Measurements from ENCODE around the gene GLT1D1.

GLT1D1 gene

DNA sequence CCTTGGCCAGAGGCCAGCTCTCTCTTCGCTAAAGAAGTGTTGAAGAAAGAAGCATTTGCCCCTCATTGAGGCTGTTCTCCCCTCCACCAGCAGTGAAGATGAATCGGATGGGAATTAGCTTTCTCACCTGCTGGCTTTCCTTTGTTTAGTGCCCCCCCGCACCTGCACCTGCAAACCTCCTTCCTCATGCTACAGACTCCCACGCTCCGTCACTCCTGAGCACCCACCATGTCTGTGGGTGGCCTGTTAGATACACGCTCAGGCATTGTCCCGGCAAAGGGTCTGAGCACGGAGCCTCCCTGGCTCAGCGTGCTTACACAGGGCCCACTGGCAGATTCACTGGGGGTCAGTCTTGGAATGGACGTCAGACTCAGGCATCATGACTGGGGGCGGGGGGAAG is 121.6 kb downstream of the GLT1D1 start:
- TF ChIP-seq, protein P1, sequence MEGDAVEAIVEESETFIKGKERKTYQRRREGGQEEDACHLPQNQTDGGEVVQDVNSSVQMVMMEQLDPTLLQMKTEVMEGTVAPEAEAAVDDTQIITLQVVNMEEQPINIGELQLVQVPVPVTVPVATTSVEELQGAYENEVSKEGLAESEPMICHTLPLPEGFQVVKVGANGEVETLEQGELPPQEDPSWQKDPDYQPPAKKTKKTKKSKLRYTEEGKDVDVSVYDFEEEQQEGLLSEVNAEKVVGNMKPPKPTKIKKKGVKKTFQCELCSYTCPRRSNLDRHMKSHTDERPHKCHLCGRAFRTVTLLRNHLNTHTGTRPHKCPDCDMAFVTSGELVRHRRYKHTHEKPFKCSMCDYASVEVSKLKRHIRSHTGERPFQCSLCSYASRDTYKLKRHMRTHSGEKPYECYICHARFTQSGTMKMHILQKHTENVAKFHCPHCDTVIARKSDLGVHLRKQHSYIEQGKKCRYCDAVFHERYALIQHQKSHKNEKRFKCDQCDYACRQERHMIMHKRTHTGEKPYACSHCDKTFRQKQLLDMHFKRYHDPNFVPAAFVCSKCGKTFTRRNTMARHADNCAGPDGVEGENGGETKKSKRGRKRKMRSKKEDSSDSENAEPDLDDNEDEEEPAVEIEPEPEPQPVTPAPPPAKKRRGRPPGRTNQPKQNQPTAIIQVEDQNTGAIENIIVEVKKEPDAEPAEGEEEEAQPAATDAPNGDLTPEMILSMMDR (IDR thresholded peaks at IDR 0.05; ENCODE audit: low read length, missing control alignments), result no peak
- no peak for DNase-seq (ENCODE audit: low read depth)
- no peak overlapping the region for H3K4me3 ChIP-seq (replicated peaks; ENCODE audit: low read depth, low read length)

DNA sequence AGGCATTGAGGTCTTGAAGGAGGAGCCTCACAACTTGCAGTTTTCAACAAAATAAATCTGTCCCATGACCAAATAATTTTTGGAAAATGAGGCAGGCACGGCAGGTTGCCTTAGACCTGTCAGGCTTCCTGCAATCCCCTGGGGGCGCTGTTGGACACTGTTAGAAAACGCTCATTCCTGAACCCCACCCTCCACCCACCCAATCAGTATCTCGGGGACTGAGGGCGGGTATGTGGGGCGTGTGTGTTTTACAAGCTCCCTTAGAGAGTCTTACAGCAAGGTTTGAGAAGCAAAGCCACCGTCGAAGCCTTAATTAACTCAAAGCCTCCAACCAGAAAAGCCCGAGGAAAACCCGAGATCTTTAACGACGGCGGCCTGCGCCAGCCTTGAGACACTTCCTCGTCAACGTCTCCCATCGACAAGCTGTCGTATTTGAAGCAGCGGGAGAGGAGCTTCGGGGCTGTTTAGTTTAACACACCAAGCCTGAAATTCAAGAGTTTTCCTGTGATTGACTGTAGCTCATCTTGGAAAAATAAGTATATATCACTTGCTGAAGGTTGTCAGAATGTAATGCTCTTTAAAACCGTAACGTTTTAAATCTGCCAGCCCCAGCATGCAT is 123.0 kb downstream of the GLT1D1 start:
- H3K4me3 ChIP-seq (replicated peaks; ENCODE audit: low read depth, low read length), result no peak overlapping the region
- no peak for DNase-seq (ENCODE audit: low read depth)
- TF ChIP-seq, protein P1 (IDR thresholded peaks at IDR 0.05; ENCODE audit: low read length, missing control alignments), result no peak

DNA sequence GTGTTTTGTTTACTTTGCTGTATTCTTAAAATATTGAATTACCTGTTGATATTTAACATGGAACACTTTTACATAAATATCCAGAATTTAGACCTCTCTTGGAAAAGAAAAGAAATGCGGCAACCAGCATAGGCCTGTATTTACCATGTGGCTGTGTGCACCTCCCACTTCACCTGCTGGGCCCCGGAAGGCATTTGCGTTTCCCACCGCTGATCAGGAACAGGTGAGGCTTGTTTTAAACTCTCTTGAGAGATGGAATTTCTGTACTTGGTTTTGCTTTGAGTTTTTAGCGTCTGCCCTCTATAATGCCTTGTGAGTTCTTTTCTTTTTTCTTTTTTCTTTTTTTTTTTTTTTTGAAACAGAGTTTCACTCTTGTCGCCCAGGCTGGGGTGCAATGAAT is 124.2 kb downstream of the GLT1D1 start:
- TF ChIP-seq, protein P1 (IDR thresholded peaks at IDR 0.05; ENCODE audit: low read length, missing control alignments), result no peak
- DNase-seq (ENCODE audit: low read depth), result no peak
- no peak overlapping the region for H3K4me3 ChIP-seq (replicated peaks; ENCODE audit: low read depth, low read length)

DNA sequence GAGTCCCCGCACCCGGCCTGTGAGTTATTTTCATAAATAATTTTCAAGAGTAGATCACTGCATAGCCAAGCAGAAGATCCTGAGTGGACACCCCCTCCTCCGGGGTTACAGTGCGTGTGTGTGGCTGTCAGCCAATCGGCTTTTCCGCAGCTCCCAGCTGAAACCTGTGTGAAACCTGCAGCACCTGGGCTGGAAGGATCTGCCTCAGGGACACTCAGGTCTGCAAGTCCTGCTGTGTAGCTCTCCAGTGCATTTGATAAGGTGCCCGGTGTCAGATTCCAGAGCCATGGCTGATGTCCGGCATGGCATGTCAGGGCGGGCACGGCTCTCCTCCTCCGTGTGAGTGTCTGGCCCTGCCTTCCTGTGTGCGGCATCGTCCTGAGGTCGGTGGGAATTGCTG is 124.8 kb downstream of the GLT1D1 start:
- no peak for DNase-seq (ENCODE audit: low read depth)
- no peak overlapping the region for H3K4me3 ChIP-seq (replicated peaks; ENCODE audit: low read depth, low read length)
- TF ChIP-seq, protein P1 (IDR thresholded peaks at IDR 0.05; ENCODE audit: low read length, missing control alignments), result no peak

DNA sequence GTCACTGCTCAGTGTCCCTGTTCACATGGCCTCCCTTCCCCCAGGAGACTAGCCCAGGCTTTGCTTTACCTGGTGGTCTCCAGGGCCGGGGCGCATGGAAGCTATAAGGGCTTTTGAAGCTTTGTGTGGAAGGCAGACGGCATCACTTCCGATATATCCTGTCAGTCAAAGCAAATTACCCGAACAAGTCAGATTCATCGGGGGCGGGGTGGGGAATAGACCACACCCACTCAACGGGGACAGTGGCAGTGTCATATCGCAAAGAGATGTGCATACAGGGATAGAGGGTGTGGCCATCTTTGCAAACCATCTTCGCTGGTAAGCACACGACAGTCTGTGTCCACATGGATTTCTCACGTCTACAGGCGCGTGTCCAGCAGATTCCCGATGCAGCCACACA is 127.3 kb downstream of the GLT1D1 start:
- H3K4me3 ChIP-seq (replicated peaks; ENCODE audit: low read depth, low read length), result no peak overlapping the region
- no peak for DNase-seq (ENCODE audit: low read depth)
- TF ChIP-seq, protein P1 (IDR thresholded peaks at IDR 0.05; ENCODE audit: low read length, missing control alignments), result no peak

DNA sequence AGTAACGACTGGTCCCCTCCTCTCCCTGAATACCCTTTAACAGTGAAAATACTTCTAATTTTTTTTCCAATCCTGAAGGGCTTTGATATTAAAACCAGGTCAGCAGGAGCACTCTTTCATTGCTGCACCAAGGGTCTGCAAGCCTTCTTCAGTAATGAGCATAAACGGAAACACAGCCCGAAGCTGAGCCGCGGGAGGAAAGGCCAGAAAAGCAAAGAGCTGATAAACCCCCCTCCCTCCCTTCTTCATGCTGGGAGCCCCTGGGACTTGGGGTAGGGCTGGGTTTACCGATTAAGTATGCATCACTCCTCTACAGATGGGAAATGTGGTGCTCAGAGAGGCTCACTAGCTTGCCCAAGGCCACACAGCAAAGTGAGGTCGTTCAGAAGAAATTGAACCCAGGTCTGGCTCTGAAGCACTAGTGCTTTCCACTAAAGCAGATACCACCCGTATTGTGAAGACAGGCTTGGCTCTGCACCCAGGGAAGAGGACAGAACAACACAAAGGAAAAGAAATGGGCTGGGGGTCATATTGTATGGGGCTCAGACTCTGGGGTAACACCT is 128.8 kb downstream of the GLT1D1 start:
- DNase-seq (ENCODE audit: low read depth), result no peak
- TF ChIP-seq, protein P1 (IDR thresholded peaks at IDR 0.05; ENCODE audit: low read length, missing control alignments), result no peak
- H3K4me3 ChIP-seq (replicated peaks; ENCODE audit: low read depth, low read length), result no peak overlapping the region

DNA sequence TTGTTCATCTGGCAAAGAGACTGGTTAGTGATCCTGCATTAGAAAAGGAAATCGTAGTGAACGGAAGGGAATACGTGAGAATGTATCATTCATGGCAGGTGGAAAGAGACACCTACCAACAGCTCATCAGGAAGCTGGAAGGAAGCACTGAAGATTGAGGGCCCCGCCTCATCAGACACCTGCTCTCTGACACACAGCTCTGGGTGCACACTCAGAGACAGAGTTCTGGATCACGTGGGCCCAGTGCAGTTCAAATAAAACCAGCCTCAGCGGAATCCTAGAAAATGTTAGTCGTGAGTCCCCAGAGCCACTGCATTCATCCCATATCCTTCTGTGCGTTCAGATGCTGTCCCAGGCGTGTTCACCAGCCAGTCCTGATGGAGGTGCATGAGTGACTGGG is 129.7 kb downstream of the GLT1D1 start:
- no peak overlapping the region for H3K4me3 ChIP-seq (replicated peaks; ENCODE audit: low read depth, low read length)
- TF ChIP-seq, protein P1 (IDR thresholded peaks at IDR 0.05; ENCODE audit: low read length, missing control alignments), result no peak

More for the DNA sequence above, 129.7 kb downstream of the GLT1D1 start:
- no peak for DNase-seq (ENCODE audit: low read depth)
